ENCODE data around the gene VARS1. TPM values are rescaled to one million over a fixed set of nuclear protein-coding genes. Genes with fewer than 3 reads are reported as not detected.
"Not testable (repeated sequence)": the region's sequence is repeated elsewhere in the genome, so short reads cannot be mapped to it uniquely, and the experiment has no call there.

The VARS1 gene
- polyA plus RNA-seq, 12 donors: 38.6 to 60.8 (median 45.0) TPM; not detected in 1

GRCh38 chr6:31825553-31825952 is 30.0 kb upstream of the VARS1 start:
- no peak for DNase-seq

- DNase-seq: not testable (repeated sequence)
Measured at GRCh38 chr6:31823592-31824196, 28.1 kb upstream of the VARS1 start.

GRCh38 chr6:31822036-31822821 is 26.7 kb upstream of the VARS1 start:
- DNase-seq: peak; percentile 73

GRCh38 chr6:31821301-31822035 is 25.9 kb upstream of the VARS1 start:
- peak; percentile 68 for DNase-seq

- not testable (repeated sequence) for DNase-seq
Measured at GRCh38 chr6:31820399-31820798, 24.8 kb upstream of the VARS1 start.

GRCh38 chr6:31819871-31820299 is 24.3 kb upstream of the VARS1 start:
- DNase-seq: no peak

- DNase-seq: not testable (repeated sequence)
Measured at GRCh38 chr6:31817929-31818511, 22.5 kb upstream of the VARS1 start.

GRCh38 chr6:31817133-31817928 is 21.8 kb upstream of the VARS1 start:
- DNase-seq: not testable (repeated sequence)

- DNase-seq: peak; percentile 98
Measured at GRCh38 chr6:31815025-31815838, 19.7 kb upstream of the VARS1 start, which contains the start of the genes HSPA1A and HSPA1L. TSS of gene HSPA1A (plus strand) at chr6:31815543. CDS start at chr6:31815757, 214 bp downstream. TSS of gene HSPA1L (minus strand) at chr6:31815283. CDS start at chr6:31811972, 3,311 bp downstream.

- DNase-seq: peak; percentile 98
Measured at GRCh38 chr6:31814677-31815024, 19.1 kb upstream of the VARS1 start.

- no peak for DNase-seq
Measured at GRCh38 chr6:31813465-31813849, 17.9 kb upstream of the VARS1 start.

GRCh38 chr6:31811645-31812044 is 16.1 kb upstream of the VARS1 start:
- DNase-seq: no peak

GRCh38 chr6:31808599-31808998 is 13.0 kb upstream of the VARS1 start:
- DNase-seq: not testable (repeated sequence)

GRCh38 chr6:31806470-31807272 is 11.1 kb upstream of the VARS1 start, which contains the start of gene LSM2:
TSS of gene LSM2 (minus strand) at chr6:31806966. CDS start at chr6:31806757, 209 bp downstream.
- DNase-seq: peak; percentile 98

GRCh38 chr6:31805939-31806469 is 10.5 kb upstream of the VARS1 start:
- DNase-seq: no peak

GRCh38 chr6:31801031-31801927 is 5.7 kb upstream of the VARS1 start:
- not testable (repeated sequence) for DNase-seq

- DNase-seq: peak; percentile 38
Measured at GRCh38 chr6:31799781-31800180, 4.2 kb upstream of the VARS1 start.

GRCh38 chr6:31797588-31797987 is 2.0 kb upstream of the VARS1 start:
- no peak for DNase-seq
